Loucy (cell line): Measurements from ENCODE around the gene SEMA5B.

ENCODE experiments used
- H2AFZ ChIP-seq: fragments of 200-600 bp; sonication (generic); 2 replicates; pipeline ENCODE4 v1.6.0; 2016; ENCODE audit warnings: antibody characterized with exemption, mild to moderate bottlenecking, low read length, moderate library complexity
- H3F3A ChIP-seq: fragments of 200-600 bp; 2 replicates; pipeline ENCODE4 v1.6.0; 2016; ENCODE audit warnings: antibody characterized with exemption, low read depth, mild to moderate bottlenecking
- H3K27me3 ChIP-seq: fragments of 200-600 bp; sonication (generic); 2 replicates; pipeline ENCODE4 v1.6.1; 2014; ENCODE audit warnings: low read length, mild to moderate bottlenecking; ENCODE audit not compliant: insufficient read depth, poor library complexity, severe bottlenecking
- H3K36me3 ChIP-seq: fragments of 200-600 bp; sonication (generic); 2 replicates; pipeline ENCODE4 v1.6.1; 2016; ENCODE audit warnings: low read length; ENCODE audit not compliant: insufficient read depth
- H3K4me1 ChIP-seq: fragments of 200-600 bp; sonication (generic); 2 replicates; pipeline ENCODE4 v1.5.1; 2014; ENCODE audit warnings: low read length, mild to moderate bottlenecking; ENCODE audit not compliant: insufficient read depth, poor library complexity, severe bottlenecking
- H3K4me2 ChIP-seq: fragments of 200-600 bp; sonication (generic); 2 replicates; pipeline ENCODE4 v1.6.0; 2014; ENCODE audit warnings: antibody characterized with exemption, low read length, low read depth, mild to moderate bottlenecking; ENCODE audit not compliant: poor library complexity, severe bottlenecking
- H3K4me3 ChIP-seq: fragments of 200-600 bp; sonication (generic); 2 replicates; pipeline ENCODE4 v1.5.1; 2014; ENCODE audit warnings: low read length, mild to moderate bottlenecking, mixed read lengths; ENCODE audit not compliant: poor library complexity, severe bottlenecking
- H3K79me2 ChIP-seq: fragments of 200-600 bp; sonication (generic); 2 replicates; pipeline ENCODE4 v1.6.1; 2014; ENCODE audit warnings: low read length; ENCODE audit not compliant: insufficient read depth
- H3K9ac ChIP-seq: fragments of 200-600 bp; sonication (generic); 2 replicates; pipeline ENCODE4 v1.6.0; 2014; ENCODE audit warnings: mild to moderate bottlenecking, low read depth, low read length, moderate library complexity; ENCODE audit not compliant: poor library complexity, severe bottlenecking
- H3K9me2 ChIP-seq: fragments of 200-600 bp; sonication (generic); replicated peaks from 2 replicates; pipeline ENCODE4 v1.6.1; 2016; ENCODE audit warnings: low read depth, low read length, mixed read lengths
- H3K9me3 ChIP-seq: fragments of 200-600 bp; sonication (generic); 2 replicates; pipeline ENCODE4 v1.6.1; 2014; ENCODE audit warnings: mild to moderate bottlenecking, antibody characterized with exemption, low read length, low read depth; ENCODE audit not compliant: insufficient read depth
- H4K20me1 ChIP-seq: fragments of 200-600 bp; sonication (generic); 2 replicates; pipeline ENCODE4 v1.6.0; 2014; ENCODE audit warnings: antibody characterized with exemption, low read length, mild to moderate bottlenecking; ENCODE audit not compliant: insufficient read depth, poor library complexity, severe bottlenecking
- EZH2phosphoT487 ChIP-seq: fragments of 200-600 bp; IDR thresholded peaks from 2 replicates; pipeline ENCODE4 v1.6.1; 2018; ENCODE audit warnings: antibody characterized with exemption, mild to moderate bottlenecking, moderate library complexity, borderline replicate concordance
- TF ChIP-seq, protein P1 (sequence below): fragments of 200-600 bp; sonication (generic); conservative IDR thresholded peaks from 2 replicates; pipeline ENCODE4 v1.5.1; 2014; ENCODE audit warnings: mild to moderate bottlenecking, antibody characterized with exemption, low read length

Gene SEMA5B

GRCh38 chr3:123034996-123035395 lies 7.4 kb upstream of the SEMA5B start:
- no peak overlapping the region for H3K4me3 ChIP-seq
- H3K27me3 ChIP-seq, result no peaks in the 10 kb centered on the region
- H3K36me3 ChIP-seq, result no peaks in the 10 kb centered on the region
- no peaks in the 10 kb centered on the region for H3K79me2 ChIP-seq
- no peaks in the 10 kb centered on the region for H4K20me1 ChIP-seq
- H3K9ac ChIP-seq, result no peak overlapping the region
- H3K4me2 ChIP-seq, result no peak overlapping the region
- peaks cover 3% of the 10 kb centered on the region for H3K4me1 ChIP-seq
- TF ChIP-seq, protein P1, sequence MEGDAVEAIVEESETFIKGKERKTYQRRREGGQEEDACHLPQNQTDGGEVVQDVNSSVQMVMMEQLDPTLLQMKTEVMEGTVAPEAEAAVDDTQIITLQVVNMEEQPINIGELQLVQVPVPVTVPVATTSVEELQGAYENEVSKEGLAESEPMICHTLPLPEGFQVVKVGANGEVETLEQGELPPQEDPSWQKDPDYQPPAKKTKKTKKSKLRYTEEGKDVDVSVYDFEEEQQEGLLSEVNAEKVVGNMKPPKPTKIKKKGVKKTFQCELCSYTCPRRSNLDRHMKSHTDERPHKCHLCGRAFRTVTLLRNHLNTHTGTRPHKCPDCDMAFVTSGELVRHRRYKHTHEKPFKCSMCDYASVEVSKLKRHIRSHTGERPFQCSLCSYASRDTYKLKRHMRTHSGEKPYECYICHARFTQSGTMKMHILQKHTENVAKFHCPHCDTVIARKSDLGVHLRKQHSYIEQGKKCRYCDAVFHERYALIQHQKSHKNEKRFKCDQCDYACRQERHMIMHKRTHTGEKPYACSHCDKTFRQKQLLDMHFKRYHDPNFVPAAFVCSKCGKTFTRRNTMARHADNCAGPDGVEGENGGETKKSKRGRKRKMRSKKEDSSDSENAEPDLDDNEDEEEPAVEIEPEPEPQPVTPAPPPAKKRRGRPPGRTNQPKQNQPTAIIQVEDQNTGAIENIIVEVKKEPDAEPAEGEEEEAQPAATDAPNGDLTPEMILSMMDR, result no peak
- TF ChIP-seq EZH2phosphoT487, result no peak
- no peaks in the 10 kb centered on the region for H3K9me2 ChIP-seq
- H3K9me3 ChIP-seq, result no peaks in the 10 kb centered on the region
- no peak overlapping the region for H2AFZ ChIP-seq
- H3F3A ChIP-seq, result no peaks in the 10 kb centered on the region

- Histone ChIP-seq H3K27me3 (no peaks in the 10 kb centered on the region), H3K4me2 (no peak overlapping the region), H3K9me3 (no peaks in the 10 kb centered on the region), H3K79me2 (no peaks in the 10 kb centered on the region), H3K9me2 (no peaks in the 10 kb centered on the region), H3K4me1 (peaks cover 8% of the 10 kb centered on the region), H3F3A (no peaks in the 10 kb centered on the region), H2AFZ (no peak overlapping the region), H4K20me1 (no peaks in the 10 kb centered on the region), H3K36me3 (no peaks in the 10 kb centered on the region), H3K9ac (no peak overlapping the region), H3K4me3 (no peak overlapping the region)
- TF ChIP-seq, protein P1, result no peak
- TF ChIP-seq EZH2phosphoT487, result no peak
These were observed 6.6 kb upstream of the SEMA5B start for GRCh38 chr3:123034120-123034519.

- H3K9me3 ChIP-seq, result no peaks in the 10 kb centered on the region
- H4K20me1 ChIP-seq, result no peaks in the 10 kb centered on the region
- no peaks in the 10 kb centered on the region for H3K79me2 ChIP-seq
- no peak overlapping the region for H3K4me2 ChIP-seq
- no peak overlapping the region for H2AFZ ChIP-seq
- no peaks in the 10 kb centered on the region for H3K9me2 ChIP-seq
- H3K9ac ChIP-seq, result no peak overlapping the region
- no peaks in the 10 kb centered on the region for H3K36me3 ChIP-seq
- no peaks in the 10 kb centered on the region for H3F3A ChIP-seq
- TF ChIP-seq, protein P1, result no peak
- TF ChIP-seq EZH2phosphoT487, result no peak
- peaks cover 6% of the 10 kb centered on the region for H3K27me3 ChIP-seq
- peaks cover 19% of the 10 kb centered on the region for H3K4me1 ChIP-seq
- no peak overlapping the region for H3K4me3 ChIP-seq
These were observed 4.5 kb upstream of the SEMA5B start for GRCh38 chr3:123032057-123032456.
